Metanephros (tissue), 2 donors: ENCODE measurements around the gene NFE2L2. TPM values are rescaled to one million over a fixed set of nuclear protein-coding genes. Genes with fewer than 3 reads are reported as not detected.

Experiments used
- small RNA-seq: library from RNA; depleted of rRNA; stranded (forward); fragments of <200 nt; gene quantifications from one replicate; pipeline ENCODE3, GENCODE V24; 2014; ENCODE audit warnings: low replicate concordance
- total RNA-seq: library from RNA; depleted of rRNA; stranded (reverse); fragments of >200 nt; gene quantifications from one replicate; pipeline ENCODE4 v1.2.3, GENCODE V29; 2014

NFE2L2 gene
- total RNA-seq: 89.7 TPM

GRCh38 chr2:177264693-177265587 lies at the start of gene NFE2L2:
Gene NFE2L2 (minus strand): TSS chr2:177264727. CDS start chr2:177264576, 151 bp downstream.

GRCh38 chr2:177212106-177212890 lies 52.2 kb downstream of the NFE2L2 start, which contains the start of gene HNRNPA3:
Gene HNRNPA3 (plus strand): TSS chr2:177212794. CDS start chr2:177212800, 6 bp downstream.

Small RNAs within 50 kb of the gene (small RNA-seq; reads per million reads assigned to genes)
- not detected for gene MIR3128
- not detected for gene MIR6512
- not detected for gene RF00019

Other genes with a start within 250 kb of the NFE2L2 start
- 112 TPM for gene HNRNPA3, start 51.9 kb downstream of the NFE2L2 start, total RNA-seq
- gene AGPS, start 128.0 kb upstream of the NFE2L2 start, total RNA-seq: 41.7 TPM